ENCODE data around the gene PSMB9. TPM values are rescaled to one million over a fixed set of nuclear protein-coding genes. Genes with fewer than 3 reads are reported as not detected.
"Not testable (repeated sequence)": the region's sequence is repeated elsewhere in the genome, so short reads cannot be mapped to it uniquely, and the experiment has no call there.

The PSMB9 gene
- 66.0 and 91.8 TPM in 2 replicates for total RNA-seq (2014; rRNA removed; shearing (Covaris generic))

- Histone ChIP-seq H3K4me1 (replicated peaks) (peaks cover 15% of the 10 kb centered on the region), H3K27ac (peak within 1 kb of the TSS; percentile 81), H3K27me3 (replicated peaks) (no peaks in the 10 kb centered on the region), H3K36me3 (peaks cover 49% of the 10 kb centered on the region), H3K4me3 (peak within 1 kb of the TSS; percentile 69), H3K9me3 (replicated peaks) (no peaks in the 10 kb centered on the region)
- peak; percentile 93 to 99 for DNase-seq (ENCODE audit: low read depth in 1 of 2, low spot score in 2 of 2)
Measured at GRCh38 chr6:32853541-32854375, at the start of gene PSMB9, which contains the start of gene TAP1. TSS of gene PSMB9 (plus strand) at chr6:32854192. CDS start at chr6:32854230, 38 bp downstream. TSS of gene TAP1 (minus strand) at chr6:32853704. CDS start at chr6:32853636, 68 bp downstream.

DNA sequence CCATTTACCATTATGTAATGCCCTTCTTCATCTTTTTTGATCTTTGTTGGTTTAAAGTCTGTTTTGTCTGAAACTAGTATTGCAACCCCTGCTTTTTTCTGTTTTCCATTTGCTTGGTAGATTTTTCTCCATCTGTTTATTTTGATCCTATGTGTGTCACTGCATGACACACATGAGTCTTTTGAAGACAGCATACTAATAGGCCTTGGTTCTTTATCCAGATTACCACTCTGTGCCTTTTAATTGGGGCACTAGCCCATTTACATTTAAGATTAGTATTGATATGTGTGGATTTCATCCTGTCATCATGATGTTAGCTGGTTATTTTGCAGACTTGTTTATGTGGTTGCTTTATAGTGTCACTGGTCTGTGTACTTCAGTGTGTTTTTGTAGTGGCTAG lies 48.6 kb upstream of the PSMB9 start:
- H3K36me3 ChIP-seq; H3K4me3 ChIP-seq; H3K4me1 ChIP-seq (replicated peaks); H3K27ac ChIP-seq; DNase-seq (ENCODE audit: low read depth in 1 of 2, low spot score in 2 of 2); H3K9me3 ChIP-seq (replicated peaks): not testable (repeated sequence)
- peaks cover 41% of the 10 kb centered on the region for H3K27me3 ChIP-seq (replicated peaks)

DNA sequence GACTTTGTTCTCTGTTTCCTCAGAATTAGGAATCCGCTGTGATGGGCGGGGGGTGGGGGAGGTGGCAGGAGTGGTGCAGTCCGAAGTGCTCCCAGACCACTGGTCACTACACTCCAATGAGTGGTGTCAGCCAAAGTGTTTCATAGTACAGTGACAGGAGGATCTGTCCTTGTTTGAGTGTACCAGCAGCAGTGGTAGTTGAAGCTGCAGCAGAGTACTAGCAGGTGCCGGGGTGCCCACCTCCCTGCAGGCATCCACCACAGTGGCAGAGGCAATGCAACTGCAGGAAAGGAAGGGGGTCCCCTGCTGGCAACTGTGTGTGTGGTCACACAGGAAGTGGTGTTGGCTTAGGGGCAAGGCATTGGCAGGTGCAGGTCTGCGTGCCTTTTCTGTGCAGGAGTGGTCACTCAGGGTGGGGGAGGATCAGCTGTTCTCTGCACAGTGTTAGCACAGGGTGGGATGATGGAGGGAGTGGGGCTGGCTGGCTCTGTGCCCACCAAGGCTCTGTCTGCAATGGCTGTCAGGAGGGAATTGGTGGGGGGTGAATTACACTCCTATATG lies 46.9 kb upstream of the PSMB9 start:
- Histone ChIP-seq H3K36me3 (no peaks in the 10 kb centered on the region), H3K4me1 (replicated peaks) (no peaks in the 10 kb centered on the region), H3K9me3 (replicated peaks) (no peaks in the 10 kb centered on the region), H3K4me3 (no peak overlapping the region), H3K27ac (no peak overlapping the region), H3K27me3 (replicated peaks) (peaks cover 33% of the 10 kb centered on the region)
- DNase-seq (ENCODE audit: low read depth in 1 of 2, low spot score in 2 of 2), result no peak

DNA sequence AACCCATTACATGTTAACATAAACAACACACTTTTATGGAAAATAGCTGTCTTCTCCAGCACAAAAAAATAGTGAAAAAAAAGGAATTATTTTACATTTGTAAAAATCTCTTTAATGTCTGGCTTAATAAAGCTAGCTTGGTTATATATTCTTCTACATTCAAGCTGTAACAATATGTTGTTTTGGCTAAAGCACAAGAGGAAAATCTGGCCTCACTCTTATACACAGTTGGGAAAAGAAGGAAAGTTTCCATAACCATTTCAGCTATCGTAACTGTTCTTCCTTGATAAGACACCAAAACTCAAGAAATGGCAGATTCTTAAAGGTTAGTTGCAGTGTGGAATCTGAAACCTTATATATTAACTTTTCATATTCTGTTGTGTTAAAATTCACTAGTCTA lies 44.8 kb upstream of the PSMB9 start:
- Histone ChIP-seq H3K4me1 (replicated peaks) (no peaks in the 10 kb centered on the region), H3K27me3 (replicated peaks) (peaks cover 12% of the 10 kb centered on the region), H3K27ac (no peak overlapping the region), H3K4me3 (no peak overlapping the region), H3K9me3 (replicated peaks) (no peaks in the 10 kb centered on the region), H3K36me3 (no peaks in the 10 kb centered on the region)
- DNase-seq (ENCODE audit: low read depth in 1 of 2, low spot score in 2 of 2), result no peak

GRCh38 chr6:32814145-32814544 lies 39.8 kb upstream of the PSMB9 start:
- Histone ChIP-seq H3K4me3 (no peak overlapping the region), H3K4me1 (replicated peaks) (no peaks in the 10 kb centered on the region), H3K9me3 (replicated peaks) (no peaks in the 10 kb centered on the region), H3K36me3 (no peaks in the 10 kb centered on the region), H3K27ac (no peak overlapping the region), H3K27me3 (replicated peaks) (peaks cover 11% of the 10 kb centered on the region; the same call in 1 of the 2 replicates)
- no peak for DNase-seq (ENCODE audit: low read depth in 1 of 2, low spot score in 2 of 2)

DNA sequence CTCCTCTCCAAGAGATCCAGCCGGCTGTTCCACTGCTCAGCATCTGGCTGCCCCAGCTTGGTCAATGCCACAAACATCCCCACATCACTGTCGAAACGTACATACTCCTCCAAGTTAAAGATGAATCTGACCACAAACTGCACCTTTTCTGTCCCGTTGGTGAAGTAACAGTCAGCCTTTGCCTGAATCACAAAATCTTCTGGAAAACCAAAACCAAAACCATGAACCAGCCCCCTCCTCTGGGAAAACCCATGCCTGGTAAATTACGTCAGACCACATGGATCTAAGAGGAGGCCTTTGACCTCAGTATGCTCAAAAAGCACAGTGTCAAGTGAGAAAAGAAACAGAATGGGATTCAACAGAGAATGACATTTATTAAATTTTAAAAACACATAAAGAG lies 38.9 kb upstream of the PSMB9 start:
- Histone ChIP-seq H3K9me3 (replicated peaks) (no peaks in the 10 kb centered on the region), H3K27me3 (replicated peaks) (peaks cover 8% of the 10 kb centered on the region; the same call in 1 of the 2 replicates), H3K27ac (no peak overlapping the region), H3K4me3 (no peak overlapping the region), H3K4me1 (replicated peaks) (no peaks in the 10 kb centered on the region), H3K36me3 (no peaks in the 10 kb centered on the region)
- no peak for DNase-seq (ENCODE audit: low read depth in 1 of 2, low spot score in 2 of 2)

GRCh38 chr6:32815996-32816395 lies 38.0 kb upstream of the PSMB9 start:
- H3K4me3 ChIP-seq, result no peak overlapping the region
- DNase-seq (ENCODE audit: low read depth in 1 of 2, low spot score in 2 of 2), result no peak
- H3K9me3 ChIP-seq (replicated peaks), result no peaks in the 10 kb centered on the region
- H3K4me1 ChIP-seq (replicated peaks), result no peaks in the 10 kb centered on the region
- H3K27ac ChIP-seq, result no peak overlapping the region
- no peaks in the 10 kb centered on the region for H3K36me3 ChIP-seq
- H3K27me3 ChIP-seq (replicated peaks), result peaks cover 8% of the 10 kb centered on the region; the same call in 1 of the 2 replicates

GRCh38 chr6:32816746-32817204 lies 37.2 kb upstream of the PSMB9 start, which contains the start of gene HLA-DOB:
TSS of gene HLA-DOB (minus strand) at chr6:32817002. CDS start at chr6:32816951, 51 bp downstream.
- no peak for DNase-seq (ENCODE audit: low read depth in 1 of 2, low spot score in 2 of 2)
- H3K4me3 ChIP-seq, result no peak within 1 kb of the TSS
- H3K9me3 ChIP-seq (replicated peaks), result no peaks in the 10 kb centered on the region
- H3K4me1 ChIP-seq (replicated peaks), result no peaks in the 10 kb centered on the region
- H3K27ac ChIP-seq, result no peak within 1 kb of the TSS
- H3K27me3 ChIP-seq (replicated peaks), result peaks cover 8% of the 10 kb centered on the region; the same call in 1 of the 2 replicates
- no peaks in the 10 kb centered on the region for H3K36me3 ChIP-seq

DNA sequence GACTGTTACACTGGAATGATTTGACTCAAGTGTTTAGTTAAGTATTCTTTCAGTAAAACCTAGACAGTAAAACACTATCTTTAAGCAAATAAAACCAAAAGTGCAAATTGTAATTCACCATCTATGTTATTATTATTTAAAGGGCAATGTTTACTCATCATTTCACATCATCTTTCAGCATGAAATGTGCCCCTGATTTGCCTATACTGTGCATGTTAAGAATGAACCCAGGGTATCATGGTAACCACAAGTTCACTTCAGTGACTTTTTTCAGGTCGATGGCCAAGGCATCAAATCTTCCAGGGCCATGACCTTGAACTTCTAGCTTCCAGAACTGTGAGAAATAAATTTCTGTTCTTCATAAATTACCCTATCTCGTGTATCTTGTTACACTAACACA lies 35.1 kb upstream of the PSMB9 start:
- Histone ChIP-seq H3K4me3 (no peak overlapping the region), H3K27ac (no peak overlapping the region), H3K36me3 (no peaks in the 10 kb centered on the region), H3K4me1 (replicated peaks) (no peaks in the 10 kb centered on the region), H3K27me3 (replicated peaks) (peaks cover 8% of the 10 kb centered on the region; the same call in 1 of the 2 replicates), H3K9me3 (replicated peaks) (no peaks in the 10 kb centered on the region)
- no peak for DNase-seq (ENCODE audit: low read depth in 1 of 2, low spot score in 2 of 2)

DNA sequence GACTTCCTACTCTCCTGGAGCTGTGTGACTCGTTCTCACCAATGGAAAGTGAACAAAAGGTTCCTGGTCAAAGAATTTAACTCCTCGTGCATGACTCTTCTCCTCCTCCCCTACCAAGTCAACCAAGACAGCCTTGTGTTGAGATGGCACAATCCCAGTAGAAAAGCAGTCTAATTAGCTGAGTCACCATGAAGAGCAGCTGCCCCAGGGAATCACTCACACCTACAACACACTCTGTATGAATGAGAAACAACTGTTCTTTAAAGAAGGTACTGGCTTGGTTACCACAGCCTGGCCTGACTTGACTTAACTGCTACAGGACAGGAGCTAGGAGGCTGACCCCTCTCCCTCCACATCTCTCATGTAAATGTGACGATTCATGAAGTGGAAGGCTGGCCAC lies 34.3 kb upstream of the PSMB9 start:
- no peak overlapping the region for H3K4me3 ChIP-seq
- no peaks in the 10 kb centered on the region for H3K4me1 ChIP-seq (replicated peaks)
- H3K27ac ChIP-seq, result no peak overlapping the region
- no peaks in the 10 kb centered on the region for H3K36me3 ChIP-seq
- peaks cover 8% of the 10 kb centered on the region; the same call in 1 of the 2 replicates for H3K27me3 ChIP-seq (replicated peaks)
- no peak for DNase-seq (ENCODE audit: low read depth in 1 of 2, low spot score in 2 of 2)
- no peaks in the 10 kb centered on the region for H3K9me3 ChIP-seq (replicated peaks)

DNA sequence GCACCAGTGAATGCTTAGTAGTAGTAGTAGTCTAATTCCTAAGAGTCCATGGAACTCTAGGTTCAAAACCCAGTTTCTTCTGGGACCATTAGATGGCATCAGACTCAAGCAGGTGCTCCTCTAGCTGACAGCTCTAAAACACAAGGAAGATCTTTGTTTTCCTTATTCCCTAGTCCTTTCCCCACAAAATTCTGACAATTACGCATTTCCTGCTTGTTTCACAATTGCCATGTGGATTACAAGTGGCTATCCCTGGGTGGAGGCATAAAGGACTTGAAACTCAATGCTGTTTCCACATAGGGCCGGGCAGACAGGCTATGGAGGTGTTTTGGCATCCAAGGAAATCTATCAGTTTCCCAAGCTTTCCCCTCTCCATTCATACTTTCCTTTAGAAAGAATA lies 28.0 kb upstream of the PSMB9 start:
- Histone ChIP-seq H3K9me3 (replicated peaks) (no peaks in the 10 kb centered on the region), H3K27me3 (replicated peaks) (no peaks in the 10 kb centered on the region), H3K4me3 (no peak overlapping the region), H3K27ac (no peak overlapping the region), H3K36me3 (peaks cover 31% of the 10 kb centered on the region), H3K4me1 (replicated peaks) (no peaks in the 10 kb centered on the region)
- DNase-seq (ENCODE audit: low read depth in 1 of 2, low spot score in 2 of 2), result no peak

DNA sequence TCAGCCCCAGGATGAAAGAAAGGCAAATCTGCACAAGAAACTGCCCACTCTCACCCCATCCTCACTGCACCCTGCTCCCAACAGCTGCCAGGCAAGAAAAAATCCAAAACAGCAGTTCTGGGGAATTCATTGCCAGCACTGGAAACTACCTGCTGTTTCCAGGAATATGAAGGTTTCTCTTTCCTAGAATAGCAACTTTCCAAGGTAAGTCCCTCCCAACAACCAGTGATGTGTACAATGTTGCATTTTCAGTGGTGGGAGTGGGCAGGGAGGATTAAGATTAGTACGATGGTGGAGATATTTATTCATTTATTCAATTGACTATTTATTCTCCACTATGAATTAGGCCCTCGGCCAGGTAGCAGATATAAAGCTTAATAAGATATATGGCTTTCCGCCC lies 27.0 kb upstream of the PSMB9 start:
- Histone ChIP-seq H3K36me3 (peaks cover 41% of the 10 kb centered on the region), H3K9me3 (replicated peaks) (no peaks in the 10 kb centered on the region), H3K4me1 (replicated peaks) (no peaks in the 10 kb centered on the region), H3K27ac (no peak overlapping the region), H3K4me3 (no peak overlapping the region), H3K27me3 (replicated peaks) (no peaks in the 10 kb centered on the region)
- no peak for DNase-seq (ENCODE audit: low read depth in 1 of 2, low spot score in 2 of 2)

- peaks cover 62% of the 10 kb centered on the region for H3K36me3 ChIP-seq
- DNase-seq (ENCODE audit: low read depth in 1 of 2, low spot score in 2 of 2), result no peak
- no peaks in the 10 kb centered on the region for H3K27me3 ChIP-seq (replicated peaks)
Measured at GRCh38 chr6:32829495-32829894, 24.5 kb upstream of the PSMB9 start.

DNA sequence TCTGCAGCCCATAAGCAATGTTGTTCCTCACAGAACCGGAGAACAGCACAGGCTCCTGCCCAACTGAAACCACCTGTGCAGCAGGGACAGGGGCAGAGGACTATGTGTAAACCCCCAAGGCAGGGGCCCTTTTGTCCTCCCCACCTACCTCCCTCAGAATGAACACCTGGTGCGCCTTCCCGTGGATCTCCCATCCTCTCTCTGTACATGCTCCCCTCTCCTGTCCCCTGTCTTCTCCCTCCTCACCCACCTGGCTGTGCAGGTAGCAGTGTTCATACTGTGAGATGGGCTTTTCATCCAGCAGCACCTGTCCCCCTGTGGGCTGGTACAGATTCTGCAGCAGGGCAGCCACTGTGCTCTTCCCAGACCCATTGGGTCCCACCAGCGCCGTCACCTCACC lies 24.0 kb upstream of the PSMB9 start:
- Histone ChIP-seq H3K9me3 (replicated peaks) (no peaks in the 10 kb centered on the region), H3K4me3 (no peak overlapping the region), H3K4me1 (replicated peaks) (no peaks in the 10 kb centered on the region), H3K27ac (no peak overlapping the region), H3K27me3 (replicated peaks) (no peaks in the 10 kb centered on the region), H3K36me3 (peaks cover 67% of the 10 kb centered on the region)
- no peak for DNase-seq (ENCODE audit: low read depth in 1 of 2, low spot score in 2 of 2)

More at GRCh38 chr6:32829495-32829894, 24.5 kb upstream of the PSMB9 start:
- no peaks in the 10 kb centered on the region for H3K4me1 ChIP-seq (replicated peaks)
- no peaks in the 10 kb centered on the region for H3K9me3 ChIP-seq (replicated peaks)
- no peak overlapping the region for H3K27ac ChIP-seq
- no peak overlapping the region for H3K4me3 ChIP-seq

Measured in SJSA1 (cell line).